Measurements from ENCODE around the gene COG4.
A peak's percentile ranks its signal among the peaks of the same experiment; 100 is the strongest.
"Not testable (repeated sequence)": the region's sequence is repeated elsewhere in the genome, so short reads cannot be mapped to it uniquely, and the experiment has no call there.

The COG4 gene

DNA sequence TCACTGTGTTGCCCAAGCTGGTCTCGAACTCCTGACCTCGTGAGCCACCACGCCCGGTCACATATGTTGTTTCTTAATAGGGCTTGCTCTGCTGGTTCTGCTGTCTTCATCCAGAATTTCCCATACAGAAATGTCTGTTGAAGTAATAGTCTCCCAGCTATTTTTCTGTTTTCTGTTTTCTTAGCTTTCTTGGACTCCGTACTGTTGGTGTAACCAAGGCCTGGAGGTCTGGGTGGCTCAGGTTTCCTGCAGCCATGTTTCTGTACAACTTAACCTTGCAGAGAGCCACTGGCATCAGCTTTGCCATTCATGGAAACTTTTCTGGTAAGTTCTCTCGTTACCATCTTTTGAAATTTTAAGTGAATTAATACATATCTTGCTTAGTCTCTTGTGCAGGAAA is 3.0 kb upstream of the COG4 start:
- no peak for DNase-seq

DNA sequence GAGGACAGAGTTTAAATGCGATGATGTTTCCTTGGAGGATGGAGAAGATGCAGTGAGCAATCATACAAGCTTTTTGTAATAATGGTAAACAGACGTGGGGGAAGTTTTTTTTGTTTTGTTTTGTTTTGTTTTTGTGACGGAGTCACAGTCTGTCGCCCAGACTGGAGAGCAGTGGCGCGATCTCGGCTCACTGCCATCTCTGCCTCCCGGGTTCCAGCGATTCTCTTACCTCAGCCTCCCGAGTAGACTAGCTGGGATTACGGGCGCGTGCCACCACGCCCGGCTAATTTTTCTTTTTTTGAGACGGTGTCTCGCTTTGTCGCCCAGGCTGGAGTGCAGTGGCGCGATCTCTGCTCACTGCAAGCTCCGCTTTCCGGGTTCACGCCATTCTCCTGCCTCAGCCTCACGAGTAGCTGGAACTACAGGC is 1.1 kb upstream of the COG4 start:
- DNase-seq: not testable (repeated sequence)

DNA sequence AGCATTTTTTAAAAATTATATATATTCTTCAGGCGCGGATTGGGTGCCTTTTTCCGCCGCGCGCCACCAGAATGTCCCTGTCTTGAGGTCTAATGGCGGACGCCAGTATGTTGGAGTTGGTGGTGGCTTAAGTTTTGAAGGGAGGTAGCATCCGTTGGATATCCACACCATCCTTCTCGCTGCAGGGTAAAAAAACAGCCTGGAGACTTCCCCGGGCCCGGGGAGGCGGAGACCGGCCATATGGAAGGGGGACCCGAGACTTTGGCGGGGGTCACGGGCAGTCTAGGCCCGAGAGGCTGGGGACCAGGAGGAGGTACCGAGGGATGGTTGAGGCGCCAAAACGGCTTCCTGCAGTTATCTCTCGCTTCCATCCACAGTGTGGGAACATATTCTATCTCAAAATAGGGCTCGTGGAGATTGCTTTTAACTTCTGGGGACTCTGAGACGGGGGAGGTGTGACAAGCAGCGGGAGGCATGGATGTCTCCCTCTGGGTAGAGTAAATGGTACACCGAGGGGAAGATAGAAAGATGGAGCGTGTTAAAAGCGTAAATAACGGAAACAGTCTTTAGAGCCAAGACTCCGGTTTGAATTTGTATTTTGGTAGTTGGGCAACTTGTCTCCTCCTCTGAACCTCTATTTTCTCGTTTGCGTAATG is 517 bp upstream of the COG4 start, which contains the start of gene SF3B3:
Gene SF3B3 (plus strand): TSS at position 74 of the 656 bp plus-strand sequence. CDS start 2,841 bp downstream, outside the sequence.
- peak; percentile 87 for DNase-seq

DNA sequence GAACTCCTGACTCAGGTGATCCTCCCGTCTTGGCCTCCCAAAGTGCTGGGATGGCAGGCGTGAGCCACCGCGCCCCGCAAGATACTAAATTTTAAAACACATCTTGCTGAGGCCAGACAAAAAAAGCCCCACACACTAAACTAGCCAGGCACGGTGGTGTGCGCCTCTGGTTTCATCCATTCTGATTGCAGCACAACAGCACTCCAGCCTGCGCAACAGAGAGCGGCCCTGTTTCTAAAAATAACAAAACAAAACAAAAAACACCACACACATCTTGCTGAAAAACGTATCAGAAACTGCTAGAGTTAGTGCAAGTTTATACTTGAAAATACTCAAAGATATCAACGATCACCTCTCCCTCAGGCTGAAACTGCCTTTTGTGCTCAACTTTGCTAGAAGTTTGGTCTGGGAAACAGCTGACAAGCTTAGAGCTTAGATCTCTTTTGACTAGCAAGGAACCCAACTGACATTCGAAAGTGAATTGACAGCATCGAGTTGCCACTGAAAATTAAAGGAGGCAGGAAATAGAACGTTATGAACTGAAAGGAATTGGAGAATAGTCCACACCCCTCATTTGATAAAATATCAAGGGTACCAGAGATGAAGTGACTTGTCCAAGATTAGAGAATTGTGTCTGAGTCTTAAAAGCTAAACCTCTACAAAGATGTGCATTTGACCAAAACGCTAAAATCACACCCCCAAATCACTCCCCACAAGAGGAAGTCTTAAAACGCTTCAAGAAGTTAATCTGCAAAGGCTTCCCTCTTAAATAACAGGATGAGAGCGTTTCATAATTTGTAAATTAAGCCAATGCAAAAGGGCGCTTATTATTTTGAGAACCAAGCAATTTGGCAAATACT is 908 bp downstream of the COG4 start:
- no peak for DNase-seq

DNA sequence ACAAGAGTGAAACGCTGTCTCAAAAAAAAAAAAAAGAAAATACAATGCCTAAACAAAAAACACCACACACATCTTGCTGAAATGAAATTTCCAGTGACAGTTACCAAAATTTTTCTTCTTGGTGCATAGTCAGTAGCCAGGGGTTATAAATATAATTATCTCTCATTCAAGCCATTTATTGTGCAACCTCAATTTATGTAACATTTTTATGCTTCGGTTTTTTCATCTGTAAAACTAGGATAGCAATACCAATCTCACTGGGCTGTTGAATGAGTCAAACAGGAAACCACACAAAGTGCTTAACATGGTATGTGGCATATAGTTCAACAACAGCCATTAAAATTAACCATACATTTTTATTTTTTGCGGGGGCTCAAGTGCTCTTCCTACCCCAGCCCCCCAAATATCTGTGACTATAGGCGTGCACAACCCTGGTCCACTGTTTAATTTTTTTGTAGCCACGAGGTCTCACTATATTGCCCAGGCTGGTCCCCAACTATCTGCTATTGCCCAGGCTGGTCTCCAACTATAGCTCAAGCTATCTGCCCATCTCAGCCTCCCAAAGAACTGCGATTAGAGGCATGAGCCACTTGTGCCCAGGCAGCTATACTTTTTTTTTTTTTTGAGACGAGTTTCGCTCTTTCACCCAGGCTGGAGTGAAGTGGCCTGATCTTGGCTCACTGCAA is 2.6 kb downstream of the COG4 start:
- no peak for DNase-seq

DNA sequence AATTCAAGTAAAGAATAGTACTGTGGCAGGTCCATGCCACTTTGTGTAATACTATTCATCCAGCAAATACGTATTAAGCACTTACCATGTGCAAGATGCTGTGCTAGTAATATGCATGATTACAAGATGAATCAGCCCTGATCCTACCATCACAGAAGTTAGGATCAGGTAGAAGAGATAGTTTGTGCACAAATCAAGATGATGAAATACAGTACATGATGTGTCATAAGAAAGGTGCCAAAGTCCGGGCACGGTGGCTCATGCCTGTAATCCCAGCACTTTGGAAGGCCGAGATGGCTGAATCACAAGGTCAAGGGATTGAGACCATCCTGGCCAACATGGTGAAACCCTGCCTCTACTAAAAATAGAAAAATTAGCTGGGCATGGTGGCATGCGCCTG is 10.9 kb downstream of the COG4 start:
- no peak for DNase-seq

DNA sequence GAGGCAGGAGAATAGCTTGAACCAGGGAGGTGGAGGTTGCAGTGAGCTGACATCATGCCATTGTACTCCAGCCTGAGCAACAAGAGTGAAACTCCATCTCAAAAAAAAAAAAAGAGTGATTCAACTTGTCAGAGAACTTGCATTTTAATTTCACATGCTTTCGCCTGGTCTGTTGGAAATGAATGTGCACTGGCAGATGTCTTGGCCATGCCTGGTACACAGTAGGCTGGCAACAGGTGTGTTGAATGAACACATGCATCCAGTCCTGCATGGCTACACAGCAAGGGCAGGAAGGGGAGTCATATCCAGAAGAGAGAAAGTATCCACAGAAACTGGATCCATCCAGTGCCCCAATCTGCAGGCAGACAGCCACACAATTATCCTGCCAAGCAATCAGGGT is 11.5 kb downstream of the COG4 start:
- no peak for DNase-seq

DNA sequence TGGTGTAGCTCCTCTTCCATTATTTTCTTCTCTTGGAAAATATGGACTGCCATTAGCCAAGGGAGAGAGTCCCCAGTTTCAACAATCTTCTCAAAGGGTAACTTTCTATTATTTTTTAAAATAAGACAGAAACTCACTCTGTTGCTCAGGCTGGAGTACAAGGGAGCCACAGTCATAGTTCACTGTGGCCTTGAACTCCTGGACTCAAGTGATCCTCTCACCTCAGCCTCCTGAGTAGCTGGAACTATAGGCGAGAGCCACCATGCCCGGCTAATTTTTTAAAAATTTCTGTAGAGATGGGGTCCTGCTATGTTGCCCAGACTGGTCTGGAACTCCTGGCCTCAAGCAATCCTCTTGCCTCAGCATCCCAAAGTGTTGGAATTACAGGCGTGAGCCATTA is 13.1 kb downstream of the COG4 start:
- DNase-seq: no peak

DNA sequence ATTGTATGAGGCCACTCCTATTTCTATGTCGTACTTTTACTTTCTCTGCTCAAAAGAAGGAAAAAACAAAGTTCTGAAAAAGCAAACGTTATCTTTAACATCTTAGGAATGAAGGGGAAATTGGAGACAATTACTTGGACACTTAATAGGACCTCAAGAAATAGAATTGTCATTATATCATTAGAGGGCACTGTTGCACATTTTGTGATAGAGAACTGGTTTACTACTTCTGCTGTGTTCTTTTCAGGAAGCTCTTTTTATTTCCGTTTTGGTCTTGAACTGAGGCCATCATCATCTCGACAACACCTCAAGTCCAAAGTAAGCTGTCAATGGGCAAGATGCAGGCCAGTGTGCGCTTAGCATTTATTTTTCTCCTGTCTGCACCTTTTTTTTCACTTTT is 14.6 kb downstream of the COG4 start:
- DNase-seq: no peak

DNA sequence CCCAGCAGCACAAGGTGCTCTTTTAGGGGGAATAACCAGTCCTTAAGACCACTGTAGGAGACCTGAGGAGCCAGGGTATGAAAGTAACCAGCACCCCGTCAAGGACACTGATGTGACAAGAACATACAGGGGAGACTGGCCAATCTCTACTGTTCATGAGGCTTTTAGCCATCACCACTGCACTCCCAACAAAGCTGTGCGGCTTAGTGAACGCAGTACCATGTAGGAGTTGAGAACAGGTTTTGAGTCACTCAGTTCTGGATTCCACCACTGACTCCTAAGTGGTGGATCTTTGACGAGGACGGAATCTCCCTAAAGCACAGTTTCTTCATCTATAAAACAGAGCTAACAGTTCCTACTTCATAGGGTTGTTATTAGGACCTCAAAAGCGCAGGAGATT is 26.8 kb downstream of the COG4 start:
- no peak for DNase-seq

DNA sequence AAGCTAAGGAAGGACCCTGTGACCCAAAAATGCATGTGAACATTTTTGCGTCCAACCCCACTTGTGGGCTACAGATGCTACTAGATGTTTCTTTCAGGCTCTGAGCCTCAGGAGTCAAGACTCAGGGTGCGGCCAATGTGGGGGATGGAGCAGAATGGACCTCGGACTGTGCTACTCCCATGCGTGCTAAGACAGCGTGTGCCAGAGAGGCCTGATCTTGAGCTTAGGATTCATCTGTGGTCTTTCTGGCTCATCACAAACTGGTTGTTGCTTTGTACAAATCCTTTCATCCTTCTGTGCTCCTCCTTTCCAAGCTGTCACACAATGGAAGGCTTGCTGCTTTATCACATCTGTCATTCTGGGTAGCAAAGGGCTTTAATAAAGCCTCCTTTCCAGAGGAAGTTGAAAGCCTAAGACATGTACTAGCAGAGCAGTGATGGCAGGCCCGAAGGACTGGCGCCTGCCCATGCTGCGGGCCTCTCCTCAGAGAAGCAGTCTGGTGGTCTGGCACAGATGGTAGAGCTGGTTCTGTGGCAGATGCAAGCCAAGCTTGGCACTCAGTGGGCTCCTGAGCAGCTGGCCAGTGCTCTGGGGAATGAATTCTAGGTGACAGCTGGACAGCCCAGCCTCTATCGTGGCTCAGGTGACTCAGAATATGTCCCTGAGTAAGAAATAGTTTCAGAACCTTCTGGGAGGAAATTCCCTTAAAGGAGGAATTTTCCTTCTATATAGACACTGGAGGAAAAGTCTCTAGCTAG is 27.8 kb downstream of the COG4 start:
- DNase-seq: no peak

DNA sequence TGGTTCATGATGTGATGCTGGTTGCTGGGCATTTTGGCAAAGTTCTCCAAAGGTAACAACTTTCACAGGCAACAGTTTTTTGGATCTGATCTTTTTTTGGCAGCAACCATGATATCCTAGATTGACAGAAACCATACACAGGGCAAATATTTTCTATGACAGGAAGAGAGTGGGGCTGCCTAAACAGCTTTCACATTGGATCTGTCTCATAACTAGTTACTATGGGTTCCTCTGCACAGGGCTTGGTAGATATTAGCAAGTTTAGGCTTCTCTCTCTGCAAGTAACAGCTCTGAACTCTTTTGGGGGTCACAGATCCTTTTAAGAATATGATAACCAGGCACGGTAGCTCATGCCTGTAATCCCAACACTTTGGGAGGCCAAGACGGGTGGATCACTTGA is 28.6 kb downstream of the COG4 start:
- DNase-seq: no peak

DNA sequence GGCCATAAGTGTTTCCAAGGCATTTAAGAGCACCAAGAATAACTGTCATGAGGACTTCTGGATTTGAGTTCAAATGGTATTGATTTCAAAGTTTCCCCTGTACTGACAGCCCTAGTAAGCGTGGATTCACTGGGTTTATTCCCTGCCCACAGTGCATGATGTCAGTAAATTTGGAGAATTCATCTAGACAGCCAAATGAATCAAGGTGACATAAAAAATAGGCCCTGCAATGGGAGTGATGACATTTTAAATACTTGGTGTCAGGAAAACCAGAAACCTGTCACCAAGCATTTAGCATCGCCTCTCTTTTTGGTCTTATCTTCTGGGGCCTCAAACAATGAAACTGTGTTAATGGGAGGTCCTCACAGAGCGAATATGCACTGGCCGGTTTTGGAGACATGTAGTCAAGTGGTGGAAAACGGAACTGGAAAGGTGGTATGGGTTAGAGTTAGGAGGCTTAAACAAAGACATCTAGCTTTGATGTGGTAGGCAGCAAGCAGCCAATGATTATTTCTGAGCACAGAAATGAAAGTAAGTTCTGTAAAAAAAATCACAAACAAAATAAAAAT is 29.1 kb downstream of the COG4 start:
- DNase-seq: no peak

DNA sequence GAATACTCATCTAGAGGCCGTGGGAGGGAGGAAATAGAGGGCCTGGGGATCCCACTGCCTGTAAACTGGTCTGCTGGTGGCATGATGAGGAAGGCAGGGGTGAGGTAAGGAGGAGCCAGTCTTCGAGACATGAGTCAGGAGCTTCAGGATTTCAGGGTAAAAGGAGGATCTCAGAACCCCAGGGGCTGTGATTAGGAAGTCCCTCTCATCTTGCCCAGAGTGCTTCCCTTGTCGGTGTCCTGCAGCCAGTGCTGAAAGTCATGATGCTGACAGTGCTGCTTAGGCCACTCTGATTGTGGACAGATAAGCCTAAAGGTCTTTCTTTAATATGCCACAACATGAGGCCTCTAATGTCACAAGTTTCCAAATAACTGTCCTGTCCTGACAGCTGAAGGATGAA is 29.6 kb downstream of the COG4 start:
- DNase-seq: no peak

DNA sequence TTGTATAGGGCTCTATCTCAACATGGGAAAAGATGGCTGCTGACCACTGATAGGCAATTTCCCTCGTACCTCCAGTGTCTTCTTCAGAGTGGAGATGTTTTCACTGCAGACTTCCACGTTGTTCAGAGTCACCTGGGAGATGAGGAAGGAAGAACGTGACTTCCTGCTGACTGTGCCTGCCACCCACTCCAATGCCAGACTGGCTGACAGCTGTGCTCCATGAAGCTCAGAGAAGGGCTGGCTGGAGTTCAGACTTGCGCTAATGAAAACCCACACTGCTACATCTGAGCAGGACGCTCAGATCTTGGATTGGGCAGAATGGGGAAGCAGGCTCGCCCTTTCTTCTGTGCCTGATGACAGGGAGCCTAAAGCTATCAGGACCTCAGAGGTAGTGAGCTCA is 33.1 kb downstream of the COG4 start:
- no peak for DNase-seq

DNA sequence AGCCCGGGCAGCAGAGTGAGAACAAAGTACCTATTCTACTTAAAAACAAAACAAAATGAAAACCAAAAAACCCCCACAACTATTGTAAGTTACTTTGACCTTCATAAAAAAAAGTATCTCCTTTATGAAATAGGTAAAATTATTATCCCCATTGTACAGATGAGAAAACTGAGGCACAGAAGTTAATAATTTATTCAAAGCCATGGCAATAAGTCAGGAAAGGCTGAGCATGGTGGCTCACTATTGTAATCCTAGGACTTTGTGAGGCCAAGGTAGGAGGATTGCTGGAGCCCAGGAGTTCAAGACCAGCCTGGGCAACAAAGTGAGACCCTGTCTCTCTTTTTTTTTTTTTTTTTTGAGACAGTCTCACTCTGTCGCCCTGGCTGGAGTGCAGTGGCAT is 38.5 kb downstream of the COG4 start:
- DNase-seq: no peak

DNA sequence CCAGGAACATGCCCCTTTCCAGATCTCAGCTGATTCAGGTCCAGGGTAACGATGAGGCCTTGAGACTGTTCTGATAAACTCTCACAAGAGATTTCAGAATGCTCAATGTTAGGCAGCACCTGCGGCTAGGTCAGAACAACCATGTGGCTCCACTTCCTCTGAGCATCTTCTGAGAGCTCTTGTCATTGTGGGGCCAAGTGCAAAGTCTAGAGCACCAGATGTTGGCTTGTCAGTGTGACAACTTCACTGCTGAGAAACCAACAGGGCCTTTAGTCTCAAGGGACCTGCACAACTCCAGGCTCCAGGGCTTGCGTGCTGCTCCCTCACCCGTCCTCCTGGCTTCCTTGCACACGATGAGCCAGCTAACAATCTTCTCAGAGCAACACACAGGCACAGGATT is 39.9 kb downstream of the COG4 start:
- DNase-seq: no peak

DNA sequence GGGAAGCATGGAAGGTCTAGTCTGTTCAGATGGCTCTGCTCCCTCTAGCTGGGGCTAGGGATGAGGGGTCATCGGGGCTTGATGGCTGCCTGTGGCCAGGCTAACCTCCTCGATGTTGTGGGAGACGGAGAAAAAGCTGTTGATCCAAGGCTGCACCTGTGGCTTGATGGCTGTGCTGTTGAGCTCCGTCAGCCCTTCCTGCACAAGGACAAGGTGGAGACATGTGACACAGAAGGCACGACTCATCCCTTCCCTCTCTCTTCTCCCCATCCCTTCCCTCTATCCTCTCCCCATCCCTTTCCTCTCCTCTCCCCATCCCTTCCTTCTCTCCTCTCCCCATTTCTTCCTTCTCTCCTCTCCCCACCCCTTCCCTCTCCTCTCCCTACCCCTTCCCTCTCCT is 40.7 kb downstream of the COG4 start:
- DNase-seq: no peak

DNA sequence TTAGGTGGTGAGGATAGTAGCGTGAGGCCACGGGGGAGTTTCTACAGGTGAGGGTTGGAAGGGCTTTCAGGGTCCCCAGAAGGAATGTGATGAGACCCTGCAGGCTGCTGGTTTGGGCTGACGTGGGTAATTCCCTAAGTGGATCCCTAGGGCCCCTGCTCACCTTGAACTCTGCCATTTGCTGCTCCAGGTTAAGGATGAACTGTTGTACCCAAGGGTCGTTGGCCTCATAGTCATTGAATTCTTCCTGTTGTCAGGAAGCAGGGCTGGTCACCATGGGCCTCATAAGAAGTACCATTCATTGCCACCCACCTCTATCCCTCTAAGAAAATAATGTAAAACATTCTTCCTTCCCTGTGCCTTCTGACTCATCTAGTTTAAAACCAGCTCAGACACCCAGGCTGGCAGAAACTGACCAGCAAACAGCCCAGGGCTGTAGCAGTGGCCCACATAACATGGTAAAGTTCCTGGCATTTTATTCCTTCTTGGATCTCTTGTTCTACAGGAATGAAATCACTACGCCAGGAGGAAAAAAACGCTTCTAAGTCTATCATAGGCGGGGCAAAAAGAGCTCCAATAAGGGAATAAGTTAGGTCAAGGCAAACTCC is 41.3 kb downstream of the COG4 start:
- no peak for DNase-seq

DNA sequence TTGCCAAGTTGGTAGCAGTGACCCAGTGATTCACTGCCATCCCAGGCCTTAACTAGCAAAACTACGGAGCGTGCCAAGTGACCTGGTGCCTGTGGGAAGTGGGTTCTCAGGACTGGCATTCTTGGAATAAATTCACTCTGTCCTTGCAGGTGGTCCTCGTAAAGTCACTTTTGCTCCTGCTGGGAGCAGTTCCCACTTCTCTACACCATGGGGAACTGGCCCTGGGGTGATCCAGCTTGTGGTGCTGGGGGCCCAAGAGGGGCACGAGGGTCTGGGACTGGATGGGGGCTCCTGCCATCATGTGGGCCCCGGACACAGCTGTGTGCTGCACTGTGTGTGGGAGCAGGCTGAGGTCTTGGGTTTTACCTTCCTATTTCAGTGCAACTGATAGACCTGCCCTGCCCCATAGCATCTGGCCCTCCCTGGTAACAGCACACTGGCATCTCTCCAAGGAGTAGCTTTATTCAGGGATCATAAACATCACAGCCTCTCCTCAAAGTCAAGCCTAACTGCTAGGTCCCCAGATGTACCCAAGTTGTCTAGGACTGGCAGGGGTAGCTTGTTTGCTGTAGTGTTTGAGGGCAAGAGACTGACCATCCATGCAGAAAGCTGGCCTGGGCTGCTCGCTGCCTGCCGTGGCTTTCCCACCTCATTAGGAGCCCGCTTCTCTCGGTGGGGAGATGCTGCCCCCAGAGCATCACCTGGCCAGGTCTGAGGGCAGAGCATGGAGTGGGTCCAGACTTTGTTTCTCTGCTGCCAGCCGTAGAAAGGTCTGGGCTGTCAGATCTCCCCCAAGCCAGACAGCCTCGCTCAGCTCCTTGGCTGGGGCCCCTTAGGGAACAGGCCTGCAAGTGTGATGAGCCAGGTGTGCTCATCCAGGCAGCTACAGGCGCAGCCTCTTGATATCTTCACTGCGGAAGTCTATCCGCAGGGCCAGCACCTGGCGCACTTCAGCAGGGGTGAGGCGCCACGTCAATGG is 42.9 kb downstream of the COG4 start:
- DNase-seq: no peak

DNA sequence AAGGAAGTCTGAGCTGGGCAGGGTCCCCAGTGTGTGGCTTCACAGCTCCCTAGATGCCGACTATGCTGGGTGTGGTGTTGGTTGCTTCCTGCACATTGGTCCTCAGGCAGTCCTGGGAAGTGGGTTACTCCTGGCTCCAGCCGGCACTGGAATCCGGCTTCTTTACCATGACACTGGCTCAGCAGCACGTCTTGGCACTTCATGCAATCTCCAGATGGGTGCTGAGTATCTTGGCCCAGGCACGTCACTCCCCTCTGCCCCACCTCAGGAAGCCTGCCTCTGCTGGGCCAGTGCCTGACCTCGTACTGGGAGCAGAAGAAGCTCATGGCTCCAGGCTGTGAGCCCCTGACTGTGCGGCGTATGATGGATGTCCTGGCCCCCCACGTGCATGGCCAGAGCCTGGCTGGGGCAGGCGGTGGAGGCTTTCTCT is 44.4 kb downstream of the COG4 start:
- no peak for DNase-seq

All from NCI-H2107 (cell line).